IPS-15b (cell line): ENCODE data around the gene RAPGEF4.

Source experiments
- H3K27me3 ChIP-seq: one replicate; pipeline ENCODE4 v1.6.1; 2013; ENCODE audit warnings: low read length; ENCODE audit not compliant: control insufficient read depth, insufficient read depth
- H3K36me3 ChIP-seq: one replicate; pipeline ENCODE4 v1.6.1; 2013; ENCODE audit warnings: low read length; ENCODE audit not compliant: control insufficient read depth, insufficient read depth
- H3K4me1 ChIP-seq: one replicate; pipeline ENCODE4 v1.6.1; 2013; ENCODE audit warnings: mild to moderate bottlenecking, low read length; ENCODE audit not compliant: control insufficient read depth, insufficient read depth
- H3K4me3 ChIP-seq: one replicate; pipeline ENCODE4 v1.5.1; 2013; ENCODE audit warnings: low read depth, low read length
- H3K9ac ChIP-seq: one replicate; pipeline ENCODE4 v1.6.1; 2013; ENCODE audit warnings: low read depth, mild to moderate bottlenecking, low read length
- H3K9me3 ChIP-seq: one replicate; pipeline ENCODE4 v1.6.1; 2013; ENCODE audit warnings: mild to moderate bottlenecking, low read length; ENCODE audit not compliant: control insufficient read depth, insufficient read depth

The RAPGEF4 gene

GRCh38 chr2:173059971-173060461 lies 324.4 kb downstream of the RAPGEF4 start:
- H3K4me3 ChIP-seq: no peak overlapping the region
- no peaks in the 10 kb centered on the region for H3K9me3 ChIP-seq
- no peaks in the 10 kb centered on the region for H3K27me3 ChIP-seq
- H3K4me1 ChIP-seq: no peaks in the 10 kb centered on the region
- H3K9ac ChIP-seq: no peak overlapping the region
- no peaks in the 10 kb centered on the region for H3K36me3 ChIP-seq

GRCh38 chr2:173062801-173063200 lies 327.2 kb downstream of the RAPGEF4 start:
- H3K9ac ChIP-seq: no peak overlapping the region
- no peak overlapping the region for H3K4me3 ChIP-seq
- H3K36me3 ChIP-seq: no peaks in the 10 kb centered on the region
- H3K27me3 ChIP-seq: no peaks in the 10 kb centered on the region
- H3K4me1 ChIP-seq: no peaks in the 10 kb centered on the region
- H3K9me3 ChIP-seq: no peaks in the 10 kb centered on the region

GRCh38 chr2:173064151-173064805 lies 328.6 kb downstream of the RAPGEF4 start:
- no peaks in the 10 kb centered on the region for H3K36me3 ChIP-seq
- H3K9me3 ChIP-seq: no peaks in the 10 kb centered on the region
- H3K9ac ChIP-seq: no peak overlapping the region
- no peaks in the 10 kb centered on the region for H3K27me3 ChIP-seq
- H3K4me3 ChIP-seq: no peak overlapping the region
- H3K4me1 ChIP-seq: no peaks in the 10 kb centered on the region

- H3K9me3 ChIP-seq: no peaks in the 10 kb centered on the region
- no peak overlapping the region for H3K4me3 ChIP-seq
- no peaks in the 10 kb centered on the region for H3K36me3 ChIP-seq
- H3K4me1 ChIP-seq: no peaks in the 10 kb centered on the region
- H3K27me3 ChIP-seq: no peaks in the 10 kb centered on the region
- H3K9ac ChIP-seq: no peak overlapping the region
Measured at GRCh38 chr2:173066887-173067676, 331.4 kb downstream of the RAPGEF4 start.

- Histone ChIP-seq H3K27me3 (peaks cover 6% of the 10 kb centered on the region), H3K36me3 (no peaks in the 10 kb centered on the region), H3K9ac (peak overlapping the region; percentile 38), H3K9me3 (no peaks in the 10 kb centered on the region), H3K4me3 (peak overlapping the region; percentile 84), H3K4me1 (peaks cover 2% of the 10 kb centered on the region)
Measured at GRCh38 chr2:173075056-173075780, 339.6 kb downstream of the RAPGEF4 start.

- peaks cover 2% of the 10 kb centered on the region for H3K4me1 ChIP-seq
- H3K9ac ChIP-seq: peak within 1 kb of the TSS; percentile 70
- no peaks in the 10 kb centered on the region for H3K9me3 ChIP-seq
- peaks cover 6% of the 10 kb centered on the region for H3K27me3 ChIP-seq
- peak within 1 kb of the TSS; percentile 84 for H3K4me3 ChIP-seq
- H3K36me3 ChIP-seq: no peaks in the 10 kb centered on the region
Measured at GRCh38 chr2:173075781-173076580, 340.3 kb downstream of the RAPGEF4 start, which contains the start of gene MAP3K20. Gene MAP3K20 (plus strand): TSS chr2:173075846. CDS start chr2:173091032, 15,186 bp downstream.

- Histone ChIP-seq H3K36me3 (no peaks in the 10 kb centered on the region), H3K27me3 (peaks cover 6% of the 10 kb centered on the region), H3K9me3 (no peaks in the 10 kb centered on the region), H3K9ac (peak overlapping the region; percentile 70), H3K4me1 (peaks cover 2% of the 10 kb centered on the region), H3K4me3 (peak overlapping the region; percentile 84)
Measured at GRCh38 chr2:173076581-173077345, 341.1 kb downstream of the RAPGEF4 start.

GRCh38 chr2:173077506-173078177 lies 342.0 kb downstream of the RAPGEF4 start:
- H3K4me1 ChIP-seq: peaks cover 2% of the 10 kb centered on the region
- H3K36me3 ChIP-seq: no peaks in the 10 kb centered on the region
- peaks cover 6% of the 10 kb centered on the region for H3K27me3 ChIP-seq
- no peaks in the 10 kb centered on the region for H3K9me3 ChIP-seq
- no peak overlapping the region for H3K9ac ChIP-seq
- no peak overlapping the region for H3K4me3 ChIP-seq

- Histone ChIP-seq H3K36me3 (no peaks in the 10 kb centered on the region), H3K27me3 (peaks cover 6% of the 10 kb centered on the region), H3K4me1 (peaks cover 2% of the 10 kb centered on the region), H3K9ac (no peak overlapping the region), H3K9me3 (no peaks in the 10 kb centered on the region), H3K4me3 (no peak overlapping the region)
Measured at GRCh38 chr2:173079141-173079540, 343.5 kb downstream of the RAPGEF4 start.
